ENCODE measurements around the gene GALNT8. TPM values are rescaled to one million over a fixed set of nuclear protein-coding genes. Genes with fewer than 3 reads are reported as not detected.
"Not testable (repeated sequence)": the region's sequence is repeated elsewhere in the genome, so short reads cannot be mapped to it uniquely, and the experiment has no call there.

The GALNT8 gene
- total and polyA plus RNA-seq, 2 of the 8 experiments (the other 6 are each of a cell fraction or from before 2014, with no cell fraction given) = 4.7 to 8.3 TPM

GRCh38 chr12:4751654-4752053, 31.5 kb downstream of the GALNT8 start:
- H2BK5ac ChIP-seq (ENCODE audit: low read depth, low read length); H4K91ac ChIP-seq (replicated peaks; ENCODE audit: insufficient read length, low read length); H3K4me2 ChIP-seq (ENCODE audit: insufficient read depth in 1 of 2, low read depth in 2 of 2, low read length in 2 of 2); FAIRE-seq; H2BK20ac ChIP-seq (ENCODE audit: low read length); H2BK120ac ChIP-seq (replicated peaks; ENCODE audit: low read depth, low read length); CTCF ChIA-PET (ENCODE audit: partially characterized antibody); H3K56ac ChIP-seq (replicated peaks; ENCODE audit: insufficient read length, low read depth, low read length); H3K79me2 ChIP-seq (ENCODE audit: control insufficient read depth in 1 of 2, insufficient read depth in 2 of 2, low read length in 2 of 2); H3K23ac ChIP-seq (ENCODE audit: insufficient read length); H2AFZ ChIP-seq (ENCODE audit: low read length); H3K14ac ChIP-seq (ENCODE audit: insufficient read length); H3K79me1 ChIP-seq (ENCODE audit: low read depth, low read length); H3K9ac ChIP-seq (replicated peaks in 1 of 4; ENCODE audit: extremely low read depth in 1 of 4, low read depth in 3 of 4, low read length in 3 of 4); H3K9me3 ChIP-seq (ENCODE audit: insufficient read depth in 2 of 2, low read depth in 1 of 2, low read length in 1 of 2); H4K20me1 ChIP-seq (replicated peaks in 1 of 2; ENCODE audit: control insufficient read depth in 1 of 2, insufficient read depth in 2 of 2, low read length in 2 of 2); H2AK5ac ChIP-seq (ENCODE audit: low read depth, low read length); H3K27ac ChIP-seq (ENCODE audit: low read depth, low read length); DNase-seq (ENCODE audit: low read depth in 1 of 2, low spot score in 2 of 2); H2BK12ac ChIP-seq (ENCODE audit: low read depth, low read length); H3K4ac ChIP-seq (replicated peaks; ENCODE audit: insufficient read length, low read depth, low read length); H3K27me3 ChIP-seq (replicated peaks in 1 of 4; ENCODE audit: control insufficient read depth in 3 of 4, extremely low read depth in 1 of 4, insufficient read depth in 3 of 4, low read length in 3 of 4); H3K36me3 ChIP-seq (ENCODE audit: control insufficient read depth in 2 of 4, insufficient read depth in 4 of 4, low read length in 3 of 4); H3K18ac ChIP-seq (ENCODE audit: extremely low read depth, low read length); POLR2A ChIA-PET (ENCODE audit: partially characterized antibody); H3K23me2 ChIP-seq (ENCODE audit: low read depth, low read length); H3K4me1 ChIP-seq (replicated peaks in 1 of 4; ENCODE audit: control insufficient read depth in 3 of 4, insufficient read depth in 4 of 4, low read length in 3 of 4); H4K8ac ChIP-seq (ENCODE audit: extremely low read depth, insufficient read depth, low read length); H2BK15ac ChIP-seq (ENCODE audit: low read length); H4K5ac ChIP-seq (ENCODE audit: insufficient read length, low read depth, low read length); H3K4me3 ChIP-seq (ENCODE audit: extremely low read depth in 1 of 4, insufficient read depth in 2 of 4, low read depth in 3 of 4, low read length in 4 of 4): not testable (repeated sequence)
- WGBS, 2 experiments (ENCODE audit: extremely low coverage in 1 of 2, insufficient coverage in 1 of 2, insufficient read length in 1 of 2, insufficient replicate concordance in 2 of 2, low coverage in 1 of 2, low lambda C conversion rate in 2 of 2, missing lambda C conversion rate in 1 of 2) = 96% methylated on average over 1 of the region's 1 CpG; no CpG with 5 or more reads in 1 of the 2 experiments

Measured in H1 (cell line).